ENCODE measurements around the gene PDGFC.
A peak's percentile ranks its signal among the peaks of the same experiment; 100 is the strongest.

The PDGFC gene

DNA sequence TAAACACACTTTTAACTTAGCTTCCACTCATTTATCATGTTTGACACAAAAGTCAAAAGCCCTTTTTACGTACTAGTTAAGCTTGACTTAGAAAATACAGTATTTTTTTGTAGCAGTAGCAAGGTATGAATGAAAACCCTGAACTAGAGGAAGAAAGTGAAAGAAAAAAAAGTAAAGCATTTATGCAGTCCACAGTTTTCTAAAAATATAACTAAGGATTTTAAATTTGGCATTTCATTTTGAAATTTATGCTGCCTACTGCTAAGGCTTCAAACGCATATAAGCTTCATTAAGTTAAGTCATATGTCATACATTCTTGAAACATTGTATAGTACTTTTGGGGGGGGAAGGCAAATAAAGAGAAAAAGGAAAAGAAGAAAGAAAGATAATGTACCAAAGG is 201.5 kb downstream of the PDGFC start:
- H3K36me3 ChIP-seq (ENCODE audit: control insufficient read depth in 5 of 5, insufficient read depth in 5 of 5, low read length in 5 of 5): peaks cover 0 to 12% (median 0%) of the 10 kb centered on the region in 5 donors
- H3K9me3 ChIP-seq (ENCODE audit: control insufficient read depth in 5 of 5, low read length in 5 of 5): no peaks in the 10 kb centered on the region
- H3K27ac ChIP-seq (ENCODE audit: low read depth, low read length): peak overlapping the region; percentile 50
- no peak overlapping the region for H3K9ac ChIP-seq (ENCODE audit: low read length in 5 of 5)
- H3K4me3 ChIP-seq (ENCODE audit: low read depth in 1 of 5, low read length in 5 of 5): no peak overlapping the region
- no peaks in the 10 kb centered on the region for H3K27me3 ChIP-seq (ENCODE audit: control insufficient read depth in 5 of 5, insufficient read depth in 4 of 5, low read length in 5 of 5)
- peaks cover 3 to 34% (median 12%) of the 10 kb centered on the region in 5 donors for H3K4me1 ChIP-seq (ENCODE audit: control insufficient read depth in 5 of 5, insufficient read depth in 5 of 5, low read length in 5 of 5)

- H3K27me3 ChIP-seq (ENCODE audit: control insufficient read depth in 5 of 5, insufficient read depth in 4 of 5, low read length in 5 of 5): no peaks in the 10 kb centered on the region
- H3K36me3 ChIP-seq (ENCODE audit: control insufficient read depth in 5 of 5, insufficient read depth in 5 of 5, low read length in 5 of 5): peaks cover 0 to 12% (median under 1%) of the 10 kb centered on the region in 5 donors
- no peaks in the 10 kb centered on the region for H3K9me3 ChIP-seq (ENCODE audit: control insufficient read depth in 5 of 5, low read length in 5 of 5)
- H3K4me1 ChIP-seq (ENCODE audit: control insufficient read depth in 5 of 5, insufficient read depth in 5 of 5, low read length in 5 of 5): peaks cover 3 to 40% (median 15%) of the 10 kb centered on the region in 5 donors
- no peak overlapping the region for H3K27ac ChIP-seq (ENCODE audit: low read depth, low read length)
- no peak overlapping the region for H3K9ac ChIP-seq (ENCODE audit: low read length in 5 of 5)
- H3K4me3 ChIP-seq (ENCODE audit: low read depth in 1 of 5, low read length in 5 of 5): no peak overlapping the region
Measured at GRCh38 chr4:156767911-156768415, 203.6 kb downstream of the PDGFC start.

DNA sequence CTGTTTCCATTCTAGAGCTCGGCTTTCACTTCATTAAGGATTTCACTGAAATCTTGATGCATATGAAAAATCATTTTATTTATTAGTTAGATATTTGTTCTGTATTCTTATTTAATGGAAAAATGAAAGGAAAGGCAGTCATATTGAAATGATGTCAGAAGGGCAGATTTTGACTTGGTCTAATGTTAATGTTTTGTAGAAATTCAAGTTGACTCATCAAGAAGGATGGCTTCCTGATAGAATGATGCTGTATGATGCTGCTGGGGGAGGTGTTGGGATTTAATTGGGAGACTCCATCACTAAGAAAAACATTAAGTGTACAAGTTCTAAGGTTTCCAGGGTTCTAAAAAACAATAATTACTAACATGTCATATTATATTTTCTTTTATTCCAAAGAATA is 204.8 kb downstream of the PDGFC start:
- no peak overlapping the region for H3K27ac ChIP-seq (ENCODE audit: low read depth, low read length)
- no peaks in the 10 kb centered on the region for H3K27me3 ChIP-seq (ENCODE audit: control insufficient read depth in 5 of 5, insufficient read depth in 4 of 5, low read length in 5 of 5)
- no peak overlapping the region for H3K9ac ChIP-seq (ENCODE audit: low read length in 5 of 5)
- peaks cover 0 to 19% (median 5%) of the 10 kb centered on the region in 5 donors for H3K36me3 ChIP-seq (ENCODE audit: control insufficient read depth in 5 of 5, insufficient read depth in 5 of 5, low read length in 5 of 5)
- no peak overlapping the region for H3K4me3 ChIP-seq (ENCODE audit: low read depth in 1 of 5, low read length in 5 of 5)
- H3K4me1 ChIP-seq (ENCODE audit: control insufficient read depth in 5 of 5, insufficient read depth in 5 of 5, low read length in 5 of 5): peaks cover 3 to 35% (median 12%) of the 10 kb centered on the region in 5 donors
- H3K9me3 ChIP-seq (ENCODE audit: control insufficient read depth in 5 of 5, low read length in 5 of 5): no peaks in the 10 kb centered on the region

DNA sequence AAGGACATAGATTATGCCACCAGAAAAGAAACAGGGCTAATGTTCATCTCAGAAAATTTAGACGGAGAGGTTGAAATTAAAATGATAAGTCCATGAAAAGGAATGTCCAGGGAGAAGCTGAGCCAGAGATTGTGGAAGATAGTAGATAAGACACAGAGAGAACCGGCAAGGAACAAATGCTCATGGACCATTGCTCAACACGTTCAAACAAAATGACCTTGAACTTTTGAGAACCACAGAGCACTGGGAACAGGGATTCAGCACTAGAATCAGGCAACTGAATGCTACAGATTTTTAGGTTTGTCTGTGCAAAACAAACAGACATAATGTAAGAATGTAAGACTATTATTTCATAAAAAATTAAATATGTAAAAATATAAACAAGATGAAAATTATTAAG is 206.3 kb downstream of the PDGFC start:
- Histone ChIP-seq H3K4me1 (ENCODE audit: control insufficient read depth in 5 of 5, insufficient read depth in 5 of 5, low read length in 5 of 5) (peaks cover 0 to 20% (median 6%) of the 10 kb centered on the region in 5 donors), H3K27ac (ENCODE audit: low read depth, low read length) (no peak overlapping the region), H3K4me3 (ENCODE audit: low read depth in 1 of 5, low read length in 5 of 5) (no peak overlapping the region), H3K36me3 (ENCODE audit: control insufficient read depth in 5 of 5, insufficient read depth in 5 of 5, low read length in 5 of 5) (peaks cover 0 to 26% (median 7%) of the 10 kb centered on the region in 5 donors), H3K9ac (ENCODE audit: low read length in 5 of 5) (no peak overlapping the region), H3K9me3 (ENCODE audit: control insufficient read depth in 5 of 5, low read length in 5 of 5) (no peaks in the 10 kb centered on the region), H3K27me3 (ENCODE audit: control insufficient read depth in 5 of 5, insufficient read depth in 4 of 5, low read length in 5 of 5) (no peaks in the 10 kb centered on the region)

DNA sequence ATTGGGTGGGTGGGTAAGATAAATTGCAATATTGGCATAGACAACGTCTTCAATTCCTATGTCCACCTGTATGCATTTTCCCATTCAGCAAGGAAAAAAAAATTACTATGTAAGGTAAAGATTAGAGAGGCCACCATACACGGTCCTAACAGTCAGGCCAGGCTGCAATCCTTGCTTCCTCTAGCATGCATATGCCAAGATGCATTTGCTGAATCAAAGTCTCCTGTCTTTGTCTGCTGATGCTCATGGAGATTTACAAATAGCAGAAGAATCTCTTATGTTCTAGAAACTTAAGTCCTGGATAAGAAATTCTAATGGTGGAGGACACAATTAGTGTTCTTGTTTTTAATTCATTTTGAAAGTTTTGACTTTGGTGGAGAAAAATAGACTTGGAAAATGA is 206.8 kb downstream of the PDGFC start:
- H3K36me3 ChIP-seq (ENCODE audit: control insufficient read depth in 5 of 5, insufficient read depth in 5 of 5, low read length in 5 of 5): peaks cover 0 to 26% (median 7%) of the 10 kb centered on the region in 5 donors
- no peak overlapping the region for H3K4me3 ChIP-seq (ENCODE audit: low read depth in 1 of 5, low read length in 5 of 5)
- H3K9me3 ChIP-seq (ENCODE audit: control insufficient read depth in 5 of 5, low read length in 5 of 5): no peaks in the 10 kb centered on the region
- no peak overlapping the region for H3K27ac ChIP-seq (ENCODE audit: low read depth, low read length)
- H3K27me3 ChIP-seq (ENCODE audit: control insufficient read depth in 5 of 5, insufficient read depth in 4 of 5, low read length in 5 of 5): no peaks in the 10 kb centered on the region
- no peak overlapping the region for H3K9ac ChIP-seq (ENCODE audit: low read length in 5 of 5)
- H3K4me1 ChIP-seq (ENCODE audit: control insufficient read depth in 5 of 5, insufficient read depth in 5 of 5, low read length in 5 of 5): peaks cover 0 to 16% (median 5%) of the 10 kb centered on the region in 5 donors

DNA sequence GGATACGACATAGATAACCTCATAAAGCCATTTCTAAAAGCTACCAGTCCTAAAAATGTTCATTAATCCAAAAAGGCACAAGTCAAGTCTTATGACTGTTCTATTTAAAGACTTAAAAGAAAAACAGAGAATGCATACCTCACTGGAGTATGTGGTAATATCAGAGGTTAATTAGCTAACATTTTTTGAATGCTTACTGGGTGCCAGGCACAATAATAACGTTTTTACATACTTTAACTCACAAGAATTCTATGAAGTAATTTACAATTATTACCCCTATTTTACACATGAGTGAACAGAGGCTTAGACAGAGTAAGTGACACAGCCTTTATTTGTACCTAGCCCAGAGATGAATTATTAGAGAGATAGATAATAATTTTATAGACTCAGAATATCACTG is 207.5 kb downstream of the PDGFC start:
- Histone ChIP-seq H3K27ac (ENCODE audit: low read depth, low read length) (no peak overlapping the region), H3K4me3 (ENCODE audit: low read depth in 1 of 5, low read length in 5 of 5) (no peak overlapping the region), H3K9me3 (ENCODE audit: control insufficient read depth in 5 of 5, low read length in 5 of 5) (no peaks in the 10 kb centered on the region), H3K4me1 (ENCODE audit: control insufficient read depth in 5 of 5, insufficient read depth in 5 of 5, low read length in 5 of 5) (peaks cover 0 to 14% (median 3%) of the 10 kb centered on the region in 5 donors), H3K36me3 (ENCODE audit: control insufficient read depth in 5 of 5, insufficient read depth in 5 of 5, low read length in 5 of 5) (peaks cover 0 to 26% (median 7%) of the 10 kb centered on the region in 5 donors), H3K27me3 (ENCODE audit: control insufficient read depth in 5 of 5, insufficient read depth in 4 of 5, low read length in 5 of 5) (no peaks in the 10 kb centered on the region), H3K9ac (ENCODE audit: low read length in 5 of 5) (no peak overlapping the region)

GRCh38 chr4:156763511-156763910 is 208.1 kb downstream of the PDGFC start:
- Histone ChIP-seq H3K4me3 (ENCODE audit: low read depth in 1 of 5, low read length in 5 of 5) (no peak overlapping the region), H3K27me3 (ENCODE audit: control insufficient read depth in 5 of 5, insufficient read depth in 4 of 5, low read length in 5 of 5) (no peaks in the 10 kb centered on the region), H3K36me3 (ENCODE audit: control insufficient read depth in 5 of 5, insufficient read depth in 5 of 5, low read length in 5 of 5) (peaks cover 0 to 26% (median 7%) of the 10 kb centered on the region in 5 donors), H3K27ac (ENCODE audit: low read depth, low read length) (no peak overlapping the region), H3K9me3 (ENCODE audit: control insufficient read depth in 5 of 5, low read length in 5 of 5) (no peaks in the 10 kb centered on the region), H3K9ac (ENCODE audit: low read length in 5 of 5) (no peak overlapping the region), H3K4me1 (ENCODE audit: control insufficient read depth in 5 of 5, insufficient read depth in 5 of 5, low read length in 5 of 5) (peaks cover 0 to 14% (median 3%) of the 10 kb centered on the region in 5 donors)

DNA sequence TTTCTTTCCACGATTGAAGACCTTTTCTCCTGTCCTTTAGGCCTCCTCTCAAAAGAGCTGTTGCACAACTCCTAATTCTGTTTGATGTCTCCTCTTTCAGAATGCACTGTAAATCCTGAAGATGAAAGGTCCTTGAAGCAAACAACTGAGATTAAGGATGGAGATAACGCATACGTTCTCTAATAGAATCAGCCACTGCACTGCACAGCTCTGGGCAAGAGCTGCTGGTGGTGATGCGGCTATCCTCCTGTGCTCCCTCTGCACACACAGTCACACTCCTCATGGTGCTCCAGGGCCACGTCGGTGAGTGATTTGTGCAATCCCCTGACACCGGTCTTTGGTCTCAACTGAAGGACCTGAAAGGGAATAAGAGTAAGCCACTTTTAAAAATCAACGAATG is 208.7 kb downstream of the PDGFC start:
- H3K9me3 ChIP-seq (ENCODE audit: control insufficient read depth in 5 of 5, low read length in 5 of 5): no peaks in the 10 kb centered on the region
- peaks cover 0 to 12% (median 3%) of the 10 kb centered on the region in 5 donors for H3K4me1 ChIP-seq (ENCODE audit: control insufficient read depth in 5 of 5, insufficient read depth in 5 of 5, low read length in 5 of 5)
- H3K36me3 ChIP-seq (ENCODE audit: control insufficient read depth in 5 of 5, insufficient read depth in 5 of 5, low read length in 5 of 5): peaks cover 0 to 24% (median 7%) of the 10 kb centered on the region in 5 donors
- H3K9ac ChIP-seq (ENCODE audit: low read length in 5 of 5): no peak overlapping the region
- no peak overlapping the region for H3K4me3 ChIP-seq (ENCODE audit: low read depth in 1 of 5, low read length in 5 of 5)
- H3K27me3 ChIP-seq (ENCODE audit: control insufficient read depth in 5 of 5, insufficient read depth in 4 of 5, low read length in 5 of 5): no peaks in the 10 kb centered on the region
- H3K27ac ChIP-seq (ENCODE audit: low read depth, low read length): no peak overlapping the region

GRCh38 chr4:156756118-156756517 is 215.5 kb downstream of the PDGFC start:
- H3K4me1 ChIP-seq (ENCODE audit: control insufficient read depth in 5 of 5, insufficient read depth in 5 of 5, low read length in 5 of 5): peaks cover 0 to 18% (median 8%) of the 10 kb centered on the region in 5 donors
- no peak overlapping the region for H3K27ac ChIP-seq (ENCODE audit: low read depth, low read length)
- H3K9me3 ChIP-seq (ENCODE audit: control insufficient read depth in 5 of 5, low read length in 5 of 5): no peaks in the 10 kb centered on the region
- H3K9ac ChIP-seq (ENCODE audit: low read length in 5 of 5): no peak overlapping the region
- H3K4me3 ChIP-seq (ENCODE audit: low read depth in 1 of 5, low read length in 5 of 5): no peak overlapping the region
- peaks cover 0 to 3% (median 2%) of the 10 kb centered on the region in 5 donors for H3K36me3 ChIP-seq (ENCODE audit: control insufficient read depth in 5 of 5, insufficient read depth in 5 of 5, low read length in 5 of 5)
- no peaks in the 10 kb centered on the region for H3K27me3 ChIP-seq (ENCODE audit: control insufficient read depth in 5 of 5, insufficient read depth in 4 of 5, low read length in 5 of 5)

GRCh38 chr4:156754832-156755570 is 216.6 kb downstream of the PDGFC start:
- H3K4me3 ChIP-seq (ENCODE audit: low read depth in 1 of 5, low read length in 5 of 5): no peak overlapping the region
- H3K4me1 ChIP-seq (ENCODE audit: control insufficient read depth in 5 of 5, insufficient read depth in 5 of 5, low read length in 5 of 5): peaks cover 0 to 18% (median 8%) of the 10 kb centered on the region in 5 donors
- H3K9me3 ChIP-seq (ENCODE audit: control insufficient read depth in 5 of 5, low read length in 5 of 5): no peaks in the 10 kb centered on the region
- no peaks in the 10 kb centered on the region for H3K27me3 ChIP-seq (ENCODE audit: control insufficient read depth in 5 of 5, insufficient read depth in 4 of 5, low read length in 5 of 5)
- no peak overlapping the region for H3K9ac ChIP-seq (ENCODE audit: low read length in 5 of 5)
- no peak overlapping the region for H3K27ac ChIP-seq (ENCODE audit: low read depth, low read length)
- no peaks in the 10 kb centered on the region for H3K36me3 ChIP-seq (ENCODE audit: control insufficient read depth in 5 of 5, insufficient read depth in 5 of 5, low read length in 5 of 5)

Measured in subcutaneous abdominal adipose tissue (tissue), 5 donors.